Endodermal cell (in vitro differentiated cells): ENCODE measurements around the gene CD44. TPM values are rescaled to one million over a fixed set of nuclear protein-coding genes. Genes with fewer than 3 reads are reported as not detected.

Source experiments
- DNase-seq: peaks from one replicate; pipeline ENCODE4 v3.0.0-alpha.2; 2017
- H3K27ac ChIP-seq: 2 replicates; pipeline ENCODE4 v1.5.1; 2013; ENCODE audit warnings: mild to moderate bottlenecking, low read depth, low read length, moderate library complexity
- H3K27me3 ChIP-seq: 2 replicates; pipeline ENCODE4 v1.6.1; 2013; ENCODE audit warnings: mild to moderate bottlenecking, low read length, moderate library complexity; ENCODE audit not compliant: insufficient read depth, control insufficient read depth, poor library complexity, severe bottlenecking
- H3K36me3 ChIP-seq: 2 replicates; pipeline ENCODE4 v1.7.0; 2013; ENCODE audit warnings: mild to moderate bottlenecking, low read length, moderate library complexity; ENCODE audit not compliant: control insufficient read depth, insufficient read depth
- H3K4me1 ChIP-seq: one replicate; pipeline ENCODE4 v1.7.0; 2013; ENCODE audit warnings: low read length; ENCODE audit not compliant: control insufficient read depth, insufficient read depth
- H3K4me3 ChIP-seq: 2 replicates; pipeline ENCODE4 v1.5.1; 2013; ENCODE audit warnings: mild to moderate bottlenecking, low read length, moderate library complexity
- H3K9ac ChIP-seq: 2 replicates; pipeline ENCODE4 v1.6.1; 2013; ENCODE audit warnings: mild to moderate bottlenecking, low read length, moderate library complexity; ENCODE audit not compliant: poor library complexity, severe bottlenecking; ENCODE audit errors: extremely low read depth
- H3K9me3 ChIP-seq: 2 replicates; pipeline ENCODE4 v1.6.1; 2013; ENCODE audit warnings: mild to moderate bottlenecking, low read length, moderate library complexity; ENCODE audit not compliant: control insufficient read depth
- H3K27ac Mint-ChIP-seq: 2 replicates; pipeline ENCODE4 v1.8.0; 2020; ENCODE audit warnings: mixed read lengths
- H3K27me3 Mint-ChIP-seq: 2 replicates; pipeline ENCODE4 v1.8.0; 2021; ENCODE audit warnings: mild to moderate bottlenecking, mixed read lengths; ENCODE audit not compliant: insufficient read depth
- H3K36me3 Mint-ChIP-seq: 2 replicates; pipeline ENCODE4 v1.8.0; 2020; ENCODE audit warnings: low read depth, mixed read lengths
- H3K4me1 Mint-ChIP-seq: 2 replicates; pipeline ENCODE4 v1.8.0; 2020; ENCODE audit warnings: mixed read lengths
- H3K4me3 Mint-ChIP-seq: 2 replicates; pipeline ENCODE4 v1.8.0; 2020; ENCODE audit warnings: mild to moderate bottlenecking, moderate library complexity, mixed read lengths
- H3K9me3 Mint-ChIP-seq: 2 replicates; pipeline ENCODE4 v1.8.0; 2020; ENCODE audit warnings: mild to moderate bottlenecking, mixed read lengths
- CTCF ChIP-seq: fragments of 200-600 bp; sonication (generic); conservative IDR thresholded peaks from 2 replicates; pipeline ENCODE4 v1.5.0; 2021; ENCODE audit warnings: antibody characterized with exemption, mild to moderate bottlenecking
- WGBS, 2 experiments: methylation state at CpG; one replicate each; pipeline versions ENCODE4 v1.1.5 to v1.1.7; 2013; ENCODE audit warnings: missing lambda C conversion rate in 2 of 2, mixed read lengths in 1 of 2; ENCODE audit not compliant: insufficient coverage in 1 of 2, insufficient read length in 1 of 2; 5-methylcytosine and 5-hydroxymethylcytosine counted together
- total RNA-seq, 2 donors: library from RNA; stranded (reverse); fragmentation: NEBNext Ultra II Directional in 1 of 2; extraction: Animal tissue kit (Norgen Biotek cat#: 25700) in 1 of 2; gene quantifications; 2 replicates in 1 of 2; 3 replicates in 1 of 2; pipeline ENCODE4 v1.2.1, GENCODE V29; 2021

The CD44 gene
- total RNA-seq, 2 donors from 2014 or later, result 1.2 to 4.6 TPM

- H3K9ac ChIP-seq, result no peak overlapping the region
- no peak overlapping the region for H3K4me3 Mint-ChIP-seq
- no peaks in the 10 kb centered on the region for H3K4me1 Mint-ChIP-seq
- H3K36me3 ChIP-seq, result no peaks in the 10 kb centered on the region
- no peaks in the 10 kb centered on the region for H3K9me3 Mint-ChIP-seq
- H3K27ac Mint-ChIP-seq, result no peak overlapping the region
- TF ChIP-seq CTCF, result no peak
- no peaks in the 10 kb centered on the region for H3K27me3 ChIP-seq
- peaks cover 6% of the 10 kb centered on the region for H3K27me3 Mint-ChIP-seq
- H3K36me3 Mint-ChIP-seq, result no peaks in the 10 kb centered on the region
- no peak overlapping the region for H3K27ac ChIP-seq
- H3K4me1 ChIP-seq, result no peaks in the 10 kb centered on the region
- 92 to 100% methylated on average over 1 to 5 of the region's 5 CpGs for WGBS, 2 experiments
- DNase-seq, result no peak
- no peaks in the 10 kb centered on the region for H3K9me3 ChIP-seq
- no peak overlapping the region for H3K4me3 ChIP-seq
Measured at GRCh38 chr11:35227576-35228327, 88.8 kb downstream of the CD44 start.

GRCh38 chr11:35228328-35228725 lies 89.4 kb downstream of the CD44 start:
- H3K4me1 Mint-ChIP-seq, result no peaks in the 10 kb centered on the region
- TF ChIP-seq CTCF, result no peak

DNA sequence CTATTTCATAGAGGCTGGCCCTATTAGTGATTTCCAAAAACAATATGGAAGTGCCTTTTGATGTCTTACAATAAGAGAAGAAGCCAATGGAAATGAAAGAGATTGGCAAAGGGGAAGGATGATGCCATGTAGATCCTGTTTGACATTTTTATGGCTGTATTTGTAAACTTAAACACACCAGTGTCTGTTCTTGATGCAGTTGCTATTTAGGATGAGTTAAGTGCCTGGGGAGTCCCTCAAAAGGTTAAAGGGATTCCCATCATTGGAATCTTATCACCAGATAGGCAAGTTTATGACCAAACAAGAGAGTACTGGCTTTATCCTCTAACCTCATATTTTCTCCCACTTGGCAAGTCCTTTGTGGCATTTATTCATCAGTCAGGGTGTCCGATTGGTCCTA lies 91.4 kb downstream of the CD44 start:
- Mint-ChIP-seq H3K27ac (no peak overlapping the region), H3K4me3 (no peak overlapping the region), H3K36me3 (no peaks in the 10 kb centered on the region), H3K27me3 (peaks cover 11% of the 10 kb centered on the region), H3K9me3 (peaks cover 8% of the 10 kb centered on the region), H3K4me1 (no peaks in the 10 kb centered on the region)
- no peak overlapping the region for H3K27ac ChIP-seq
- no peak overlapping the region for H3K4me3 ChIP-seq
- no peak for TF ChIP-seq CTCF
- H3K9ac ChIP-seq, result no peak overlapping the region
- DNase-seq, result no peak
- H3K4me1 ChIP-seq, result no peaks in the 10 kb centered on the region
- peaks cover 4% of the 10 kb centered on the region for H3K9me3 ChIP-seq
- no peaks in the 10 kb centered on the region for H3K36me3 ChIP-seq
- H3K27me3 ChIP-seq, result no peaks in the 10 kb centered on the region
- 93 to 100% methylated on average over 1 of the region's 1 CpG for WGBS, 2 experiments

More at GRCh38 chr11:35228328-35228725, 89.4 kb downstream of the CD44 start:
- Histone ChIP-seq H3K9ac (no peak overlapping the region), H3K27me3 (no peaks in the 10 kb centered on the region), H3K9me3 (no peaks in the 10 kb centered on the region), H3K36me3 (no peaks in the 10 kb centered on the region), H3K27ac (no peak overlapping the region), H3K4me3 (no peak overlapping the region), H3K4me1 (no peaks in the 10 kb centered on the region)
- H3K4me3 Mint-ChIP-seq, result no peak overlapping the region
- no peaks in the 10 kb centered on the region for H3K36me3 Mint-ChIP-seq
- H3K27ac Mint-ChIP-seq, result no peak overlapping the region
- WGBS, 2 experiments, result 93% methylated on average over 3 of the region's 3 CpGs; no CpG with 5 or more reads in 1 of the 2 experiments
- H3K27me3 Mint-ChIP-seq, result peaks cover 6% of the 10 kb centered on the region
- H3K9me3 Mint-ChIP-seq, result no peaks in the 10 kb centered on the region
- no peak for DNase-seq
